SK-N-SH (cell line): ENCODE results near the gene MYOG. TPM values are rescaled to one million over a fixed set of nuclear protein-coding genes. Genes with fewer than 3 reads are reported as not detected.

ENCODE experiments used
- CTCF ChIA-PET: fragments of 300-600, 350-600 bp; formaldehyde crosslinking; extraction: SDS; loops from one replicate; lab custom pipeline; 2021; lab: Yijun Ruan, JAX
- POLR2A ChIA-PET: fragments of 350-600 bp; sonication (Branson Sonifier 250); formaldehyde crosslinking; extraction: SDS; loops from one replicate; lab custom pipeline; 2020; ENCODE audit warnings: antibody characterized with exemption, inconsistent platforms; lab: Yijun Ruan, JAX
- DNase-seq: peaks from one replicate; pipeline ENCODE4 v3.0.0; 2012
- H2AFZ ChIP-seq: fragments of 200-600 bp; sonication (generic); 2 replicates; pipeline ENCODE4 v1.8.1; 2016; ENCODE audit warnings: antibody characterized with exemption, mild to moderate bottlenecking, low read depth
- H3F3A ChIP-seq: fragments of 200-600 bp; sonication (generic); replicated peaks from 2 replicates; pipeline ENCODE3; 2016; ENCODE audit warnings: antibody characterized with exemption, mild to moderate bottlenecking; ENCODE audit not compliant: insufficient read depth
- H3K27ac ChIP-seq, 2 experiments: fragments of 200-500 bp in 1 of 2; fragments of 200-600 bp in 1 of 2; sonication (Bioruptor generic) in 1 of 2; sonication (generic), shearing (Covaris generic) in 1 of 2; 2 replicates each; pipeline versions ENCODE4 v1.5.1 to v1.6.1; 2014 to 2016; ENCODE audit warnings: low read depth in 2 of 2, inconsistent platforms in 1 of 2, low read length in 1 of 2, mild to moderate bottlenecking in 1 of 2, mixed read lengths in 1 of 2
- H3K27me3 ChIP-seq: fragments of 200-600 bp; sonication (generic), shearing (Covaris generic); 2 replicates; pipeline ENCODE4 v1.6.1; 2016; ENCODE audit warnings: mixed run types; ENCODE audit not compliant: insufficient read depth
- H3K36me3 ChIP-seq, 2 experiments: fragments of 200-500 bp in 1 of 2; fragments of 200-600 bp in 1 of 2; sonication (Bioruptor generic) in 1 of 2; sonication (generic) in 1 of 2; replicated peaks in 1 of 2; 2 replicates each; pipeline versions ENCODE3 to v1.5.1; 2014 to 2016; ENCODE audit warnings: low read length in 1 of 2, mild to moderate bottlenecking in 1 of 2; ENCODE audit not compliant: insufficient read depth in 2 of 2, control insufficient read depth in 1 of 2
- H3K4me1 ChIP-seq, 2 experiments: fragments of 200-500 bp in 1 of 2; fragments of 200-600 bp in 1 of 2; sonication (Bioruptor generic) in 1 of 2; sonication (generic), shearing (Covaris generic) in 1 of 2; 2 replicates each; pipeline versions ENCODE4 v1.5.1 to v1.6.1; 2014 to 2016; ENCODE audit warnings: low read depth in 1 of 2, low read length in 1 of 2, mixed run types in 1 of 2; ENCODE audit not compliant: insufficient read depth in 2 of 2, control insufficient read depth in 1 of 2
- H3K4me2 ChIP-seq: fragments of 200-600 bp; sonication (generic), shearing (Covaris generic); 2 replicates; pipeline ENCODE4 v1.6.1; 2017; ENCODE audit warnings: mixed run types
- H3K4me3 ChIP-seq, 2 experiments: fragments of 200-500 bp in 1 of 2; fragments of 200-600 bp in 1 of 2; sonication (Bioruptor generic) in 1 of 2; sonication (generic), shearing (Covaris generic) in 1 of 2; 2 replicates each; pipeline versions ENCODE4 v1.5.1 to v1.8.1; 2014 to 2016; ENCODE audit warnings: low read depth in 2 of 2, inconsistent platforms in 1 of 2, low read length in 1 of 2, mild to moderate bottlenecking in 1 of 2, mixed read lengths in 1 of 2, moderate library complexity in 1 of 2
- H3K79me2 ChIP-seq: fragments of 200-600 bp; sonication (generic); 2 replicates; pipeline ENCODE4 v1.8.1; 2017; ENCODE audit warnings: mild to moderate bottlenecking; ENCODE audit not compliant: insufficient read depth
- H3K9ac ChIP-seq: fragments of 200-600 bp; sonication (generic); 2 replicates; pipeline ENCODE4 v1.6.1; 2017; ENCODE audit warnings: mixed run types
- H3K9me2 ChIP-seq: fragments of 200-600 bp; sonication (generic); 2 replicates; pipeline ENCODE4 v1.6.1; 2017; ENCODE audit warnings: mixed run types
- H3K9me3 ChIP-seq: fragments of 200-600 bp; sonication (generic); 2 replicates; pipeline ENCODE4 v1.6.1; 2017; ENCODE audit warnings: mixed run types, mild to moderate bottlenecking, moderate library complexity
- H4K20me1 ChIP-seq: fragments of 200-600 bp; sonication (generic); 2 replicates; pipeline ENCODE4 v1.6.1; 2017; ENCODE audit warnings: mild to moderate bottlenecking, mixed run types; ENCODE audit not compliant: insufficient read depth
- CHD2 ChIP-seq: fragments of 150-350 bp; IDR thresholded peaks from 2 replicates; pipeline ENCODE4 v1.6.1; 2018; ENCODE audit warnings: low read length; ENCODE audit not compliant: partially characterized antibody
- CTCF ChIP-seq: fragments of 200-600 bp; sonication (generic); IDR thresholded peaks from 2 replicates; pipeline ENCODE4 v1.6.1; 2017; ENCODE audit warnings: antibody characterized with exemption, mild to moderate bottlenecking, moderate library complexity
- ELF1 ChIP-seq: IDR thresholded peaks from 2 replicates; pipeline ENCODE4 v1.4.0; 2012
- EZH2phosphoT487 ChIP-seq: fragments of 200-600 bp; sonication (generic); IDR thresholded peaks from 2 replicates; pipeline ENCODE4 v1.6.1; 2017; ENCODE audit warnings: low read depth, mixed run types, mild to moderate bottlenecking, antibody characterized with exemption, moderate library complexity, borderline replicate concordance
- FOXJ3 ChIP-seq: sonication (generic); formaldehyde crosslinking; IDR thresholded peaks from 2 replicates; pipeline ENCODE4 v1.5.1; 2020; ENCODE audit warnings: mild to moderate bottlenecking, missing genetic modification reagents
- GATA2 ChIP-seq: sonication (generic); formaldehyde crosslinking; IDR thresholded peaks from 2 replicates; pipeline ENCODE4 v1.5.0; 2020; ENCODE audit warnings: mild to moderate bottlenecking, missing genetic modification reagents
- PBX3 ChIP-seq: IDR thresholded peaks from 2 replicates; pipeline ENCODE4; 2012
- POLR2AphosphoS5 ChIP-seq: IDR thresholded peaks from 2 replicates; pipeline ENCODE4 v1.6.1; 2012; ENCODE audit warnings: low read depth, low read length
- RCOR1 ChIP-seq: fragments of 150-350 bp; IDR thresholded peaks from 2 replicates; pipeline ENCODE4 v1.6.1; 2017; ENCODE audit warnings: antibody characterized with exemption, low read length
- REST ChIP-seq: IDR thresholded peaks from 2 replicates; pipeline ENCODE4 v1.6.1; 2012; ENCODE audit warnings: mild to moderate bottlenecking, low read depth, low read length, moderate library complexity
- RFX5 ChIP-seq: IDR thresholded peaks from 2 replicates; pipeline ENCODE4 v1.6.1; 2012; ENCODE audit warnings: mild to moderate bottlenecking, improper control_type of control experiment, low read length
- RXRA ChIP-seq: IDR thresholded peaks from 2 replicates; pipeline ENCODE4 v1.4.0; 2012; ENCODE audit warnings: low read depth, mild to moderate bottlenecking, borderline replicate concordance
- SIN3A ChIP-seq: IDR thresholded peaks from 2 replicates; pipeline ENCODE4 v1.6.1; 2012; ENCODE audit warnings: low read depth, mild to moderate bottlenecking, low read length, moderate library complexity, borderline replicate concordance
- USF1 ChIP-seq: IDR thresholded peaks from 2 replicates; pipeline ENCODE4 v1.4.0; 2012; ENCODE audit warnings: low read depth, borderline replicate concordance
- USF2 ChIP-seq: fragments of 150-350 bp; IDR thresholded peaks from 2 replicates; pipeline ENCODE4 v1.6.1; 2017; ENCODE audit warnings: antibody characterized with exemption, low read length, low read depth, borderline replicate concordance
- WGBS: methylation state at CpG from one replicate; pipeline ENCODE4 v1.1.6; 2017; ENCODE audit warnings: low lambda C conversion rate; 5-methylcytosine and 5-hydroxymethylcytosine counted together
- polyA plus RNA-seq, 3 experiments: library from polyadenylated mRNA; depleted of rRNA; stranded (reverse); fragments of >200 nt; gene quantifications; 2 replicates each; pipeline ENCODE4 v1.2.3, GENCODE V29; 2012

The MYOG gene
- polyA plus RNA-seq, 1 of the 3 experiments (the other 2 are of a cell fraction), result not detected

- H3K9ac ChIP-seq, result no peak overlapping the region
- no peak overlapping the region for H2AFZ ChIP-seq
- H3K4me2 ChIP-seq, result no peak overlapping the region
- ChIA-PET POLR2A (no interaction called here), CTCF (interaction anchor here (2.4 to 26.1 kb wide), 8 partner anchors 11 to 153 kb away, joined by 10 to 602 read pairs (median 54); partner anchors contain the start of gene ADORA1)
- TF ChIP-seq SIN3A (no peak), ELF1 (no peak), RCOR1 (no peak), EZH2phosphoT487 (no peak), USF2 (no peak), FOXJ3 (CRISPR knock-in tag) (no peak), POLR2AphosphoS5 (no peak), REST (no peak), USF1 (no peak), PBX3 (no peak), CTCF (no peak), RXRA (no peak), CHD2 (no peak), GATA2 (no peak), RFX5 (no peak)
- no peaks in the 10 kb centered on the region for H4K20me1 ChIP-seq
- H3K9me3 ChIP-seq, result no peaks in the 10 kb centered on the region
- peaks cover 17% of the 10 kb centered on the region for H3K27me3 ChIP-seq
- H3K4me3 ChIP-seq, result no peak overlapping the region
- peak; percentile 34 for DNase-seq
- H3K4me1 ChIP-seq, result no peaks in the 10 kb centered on the region; a peak in 1 of 4 replicates
- WGBS, result 31% methylated on average over 7 of the region's 10 CpGs
- no peaks in the 10 kb centered on the region for H3K9me2 ChIP-seq
- H3F3A ChIP-seq, result no peaks in the 10 kb centered on the region
- H3K36me3 ChIP-seq, result no peaks in the 10 kb centered on the region
- no peak overlapping the region for H3K27ac ChIP-seq
- H3K79me2 ChIP-seq, result no peaks in the 10 kb centered on the region
Observed at GRCh38 chr1:203116091-203116820, 30.4 kb upstream of the MYOG start.
